ENCODE measurements around the gene QRICH2. TPM values are rescaled to one million over a fixed set of nuclear protein-coding genes. Genes with fewer than 3 reads are reported as not detected.

Gene QRICH2
- total and polyA plus RNA-seq, 9 of the 15 experiments (the other 6 are each of a cell fraction or from before 2014, with no cell fraction given): 0.03 to 1.6 (median 0.81) TPM

GRCh38 chr17:76239538-76240274, 68.4 kb downstream of the QRICH2 start (continued):
- TF ChIP-seq MLX (CRISPR knock-in tag; conservative IDR thresholded peaks at IDR 0.05) (no peak), MECOM (CRISPR knock-in tag; IDR thresholded peaks at IDR 0.05) (no peak), ZNF121 (CRISPR knock-in tag; conservative IDR thresholded peaks at IDR 0.05) (no peak), SIX5 (IDR thresholded peaks at IDR 0.05; ENCODE audit: borderline replicate concordance in 1 of 2, insufficient read depth in 1 of 2, low read depth in 1 of 2, low read length in 2 of 2) (no peak), SMARCA5 (IDR thresholded peaks at IDR 0.05) (no peak), ZBTB7A (IDR thresholded peaks at IDR 0.05; ENCODE audit: borderline replicate concordance, control insufficient read depth, low read depth, low read length) (peak; percentile 78), FOSL1 (tag; conservative IDR thresholded peaks at IDR 0.05) (no peak), ZBTB17 (CRISPR knock-in tag; IDR thresholded peaks at IDR 0.05) (peak; percentile 61; the same call in 1 of the 2 replicates), JUNB (CRISPR knock-in tag; conservative IDR thresholded peaks at IDR 0.05) (no peak), CEBPG (CRISPR knock-in tag; IDR thresholded peaks at IDR 0.05) (no peak), CEBPG (tag; conservative IDR thresholded peaks at IDR 0.05 in 1 of 2, IDR thresholded peaks at IDR 0.05 in 1 of 2) (no peak), ZBED1 (IDR thresholded peaks at IDR 0.05) (no peak), PHF20 (IDR thresholded peaks at IDR 0.05; ENCODE audit: partially characterized antibody) (no peak), ZNF561 (CRISPR knock-in tag; conservative IDR thresholded peaks at IDR 0.05) (no peak), ZNF830 (CRISPR knock-in tag; IDR thresholded peaks at IDR 0.05) (no peak), SUPT5H (IDR thresholded peaks at IDR 0.05) (no peak), NONO (IDR thresholded peaks at IDR 0.05; ENCODE audit: low read depth in 2 of 2, low read length in 1 of 2) (0 out of 4 replicates have a peak, but pooled peaks of 1 of the 2 experiments have one; percentile 3), NFE2L1 (tag; IDR thresholded peaks at IDR 0.05; ENCODE audit: borderline replicate concordance, low read depth) (no peak)
- TF ChIP-seq, protein P1, sequence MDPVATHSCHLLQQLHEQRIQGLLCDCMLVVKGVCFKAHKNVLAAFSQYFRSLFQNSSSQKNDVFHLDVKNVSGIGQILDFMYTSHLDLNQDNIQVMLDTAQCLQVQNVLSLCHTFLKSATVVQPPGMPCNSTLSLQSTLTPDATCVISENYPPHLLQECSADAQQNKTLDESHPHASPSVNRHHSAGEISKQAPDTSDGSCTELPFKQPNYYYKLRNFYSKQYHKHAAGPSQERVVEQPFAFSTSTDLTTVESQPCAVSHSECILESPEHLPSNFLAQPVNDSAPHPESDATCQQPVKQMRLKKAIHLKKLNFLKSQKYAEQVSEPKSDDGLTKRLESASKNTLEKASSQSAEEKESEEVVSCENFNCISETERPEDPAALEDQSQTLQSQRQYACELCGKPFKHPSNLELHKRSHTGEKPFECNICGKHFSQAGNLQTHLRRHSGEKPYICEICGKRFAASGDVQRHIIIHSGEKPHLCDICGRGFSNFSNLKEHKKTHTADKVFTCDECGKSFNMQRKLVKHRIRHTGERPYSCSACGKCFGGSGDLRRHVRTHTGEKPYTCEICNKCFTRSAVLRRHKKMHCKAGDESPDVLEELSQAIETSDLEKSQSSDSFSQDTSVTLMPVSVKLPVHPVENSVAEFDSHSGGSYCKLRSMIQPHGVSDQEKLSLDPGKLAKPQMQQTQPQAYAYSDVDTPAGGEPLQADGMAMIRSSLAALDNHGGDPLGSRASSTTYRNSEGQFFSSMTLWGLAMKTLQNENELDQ (CRISPR knock-in tag; IDR thresholded peaks at IDR 0.05; ENCODE audit: borderline replicate concordance): no peak
- TF ChIP-seq, protein P2, sequence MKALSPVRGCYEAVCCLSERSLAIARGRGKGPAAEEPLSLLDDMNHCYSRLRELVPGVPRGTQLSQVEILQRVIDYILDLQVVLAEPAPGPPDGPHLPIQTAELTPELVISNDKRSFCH (CRISPR knock-in tag; IDR thresholded peaks at IDR 0.05): no peak
- TF ChIP-seq, protein P2 (tag; IDR thresholded peaks at IDR 0.05): 0 out of 2 replicates have a peak, but pooled peaks have one; percentile 70
- TF ChIP-seq, protein P3, sequence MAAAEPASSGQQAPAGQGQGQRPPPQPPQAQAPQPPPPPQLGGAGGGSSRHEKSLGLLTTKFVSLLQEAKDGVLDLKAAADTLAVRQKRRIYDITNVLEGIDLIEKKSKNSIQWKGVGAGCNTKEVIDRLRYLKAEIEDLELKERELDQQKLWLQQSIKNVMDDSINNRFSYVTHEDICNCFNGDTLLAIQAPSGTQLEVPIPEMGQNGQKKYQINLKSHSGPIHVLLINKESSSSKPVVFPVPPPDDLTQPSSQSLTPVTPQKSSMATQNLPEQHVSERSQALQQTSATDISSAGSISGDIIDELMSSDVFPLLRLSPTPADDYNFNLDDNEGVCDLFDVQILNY (CRISPR knock-in tag; IDR thresholded peaks at IDR 0.05): 0 out of 2 replicates have a peak, but pooled peaks have one; percentile 22
- TF ChIP-seq, protein P4, sequence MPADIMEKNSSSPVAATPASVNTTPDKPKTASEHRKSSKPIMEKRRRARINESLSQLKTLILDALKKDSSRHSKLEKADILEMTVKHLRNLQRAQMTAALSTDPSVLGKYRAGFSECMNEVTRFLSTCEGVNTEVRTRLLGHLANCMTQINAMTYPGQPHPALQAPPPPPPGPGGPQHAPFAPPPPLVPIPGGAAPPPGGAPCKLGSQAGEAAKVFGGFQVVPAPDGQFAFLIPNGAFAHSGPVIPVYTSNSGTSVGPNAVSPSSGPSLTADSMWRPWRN (IDR thresholded peaks at IDR 0.05; ENCODE audit: low read depth): no peak

All from K562 (cell line).